Subcutaneous abdominal adipose tissue (tissue), 5 donors: ENCODE data around the gene GRAMD4.

Experiments used
- H3K27ac ChIP-seq: one replicate; pipeline ENCODE4 v1.7.0; 2013; ENCODE audit warnings: low read depth, mild to moderate bottlenecking, inconsistent platforms, low read length, moderate library complexity
- H3K27me3 ChIP-seq, 5 donors: one replicate each; pipeline ENCODE4 v1.7.0; 2013; ENCODE audit warnings: low read length in 5 of 5, inconsistent platforms in 1 of 5; ENCODE audit not compliant: control insufficient read depth in 5 of 5, insufficient read depth in 4 of 5
- H3K36me3 ChIP-seq, 5 donors: one replicate each; pipeline ENCODE4 v1.7.0; 2013; ENCODE audit warnings: low read length in 5 of 5; ENCODE audit not compliant: control insufficient read depth in 5 of 5, insufficient read depth in 5 of 5
- H3K4me1 ChIP-seq, 5 donors: one replicate each; pipeline ENCODE4 v1.7.0; 2013; ENCODE audit warnings: low read length in 5 of 5, mild to moderate bottlenecking in 3 of 5, moderate library complexity in 1 of 5; ENCODE audit not compliant: control insufficient read depth in 5 of 5, insufficient read depth in 5 of 5
- H3K4me3 ChIP-seq, 5 donors: one replicate each; pipeline ENCODE4 v1.7.0; 2013; ENCODE audit warnings: low read length in 5 of 5, low read depth in 1 of 5
- H3K9ac ChIP-seq, 5 donors: one replicate each; pipeline ENCODE4 v1.7.0; 2013; ENCODE audit warnings: low read length in 5 of 5, mild to moderate bottlenecking in 4 of 5, moderate library complexity in 3 of 5
- H3K9me3 ChIP-seq, 5 donors: one replicate each; pipeline ENCODE4 v1.7.0; 2013; ENCODE audit warnings: low read length in 5 of 5; ENCODE audit not compliant: control insufficient read depth in 5 of 5
- donor health status: healthy.
- donor health status: healthy.
- donor health status: healthy.
- donor health status: healthy.
- donor health status: healthy.

Gene GRAMD4

DNA sequence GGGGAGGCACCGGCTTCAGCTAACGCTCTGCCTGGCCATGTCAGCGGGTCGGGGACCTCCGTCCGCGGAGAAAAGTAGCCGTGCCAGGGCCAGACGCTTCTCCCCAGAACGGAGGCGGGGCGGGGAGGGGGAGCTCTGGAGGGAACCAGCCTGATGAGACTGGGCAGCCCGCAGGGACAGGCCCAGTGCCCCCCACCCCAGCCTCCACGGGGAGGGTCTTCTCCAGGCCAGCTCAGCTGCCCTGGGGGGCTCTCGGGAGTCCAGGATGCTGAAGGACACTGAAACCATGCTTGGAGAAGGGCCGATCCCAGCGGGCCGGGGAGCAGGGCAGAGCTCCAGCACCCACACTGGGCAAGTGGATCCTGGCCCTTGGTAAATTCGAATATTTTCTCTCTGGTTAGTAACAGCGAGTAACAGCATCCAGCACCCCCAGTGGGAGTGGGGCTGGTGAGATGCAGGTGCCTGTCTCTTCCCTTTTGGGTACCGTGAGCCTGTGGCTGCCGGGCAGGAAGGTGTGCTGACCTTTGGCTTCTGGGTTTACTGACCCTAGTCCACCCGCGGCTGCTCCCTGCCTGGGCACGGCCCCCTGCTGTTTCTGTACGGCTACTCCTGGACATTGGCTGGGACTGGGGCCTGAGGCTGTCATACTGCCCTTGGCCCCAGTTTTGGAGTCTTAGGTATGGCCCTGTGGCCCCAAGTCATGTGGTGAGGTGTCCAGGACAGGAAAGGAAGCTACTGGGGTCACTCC lies 35.8 kb downstream of the GRAMD4 start:
- H3K27me3 ChIP-seq, result no peaks in the 10 kb centered on the region
- peaks cover 0 to 26% (median 14%) of the 10 kb centered on the region in 5 donors for H3K36me3 ChIP-seq
- no peak overlapping the region for H3K27ac ChIP-seq
- H3K9ac ChIP-seq, result no peak overlapping the region
- H3K9me3 ChIP-seq, result no peaks in the 10 kb centered on the region
- peaks cover 2 to 27% (median 18%) of the 10 kb centered on the region in 5 donors for H3K4me1 ChIP-seq
- no peak overlapping the region for H3K4me3 ChIP-seq

DNA sequence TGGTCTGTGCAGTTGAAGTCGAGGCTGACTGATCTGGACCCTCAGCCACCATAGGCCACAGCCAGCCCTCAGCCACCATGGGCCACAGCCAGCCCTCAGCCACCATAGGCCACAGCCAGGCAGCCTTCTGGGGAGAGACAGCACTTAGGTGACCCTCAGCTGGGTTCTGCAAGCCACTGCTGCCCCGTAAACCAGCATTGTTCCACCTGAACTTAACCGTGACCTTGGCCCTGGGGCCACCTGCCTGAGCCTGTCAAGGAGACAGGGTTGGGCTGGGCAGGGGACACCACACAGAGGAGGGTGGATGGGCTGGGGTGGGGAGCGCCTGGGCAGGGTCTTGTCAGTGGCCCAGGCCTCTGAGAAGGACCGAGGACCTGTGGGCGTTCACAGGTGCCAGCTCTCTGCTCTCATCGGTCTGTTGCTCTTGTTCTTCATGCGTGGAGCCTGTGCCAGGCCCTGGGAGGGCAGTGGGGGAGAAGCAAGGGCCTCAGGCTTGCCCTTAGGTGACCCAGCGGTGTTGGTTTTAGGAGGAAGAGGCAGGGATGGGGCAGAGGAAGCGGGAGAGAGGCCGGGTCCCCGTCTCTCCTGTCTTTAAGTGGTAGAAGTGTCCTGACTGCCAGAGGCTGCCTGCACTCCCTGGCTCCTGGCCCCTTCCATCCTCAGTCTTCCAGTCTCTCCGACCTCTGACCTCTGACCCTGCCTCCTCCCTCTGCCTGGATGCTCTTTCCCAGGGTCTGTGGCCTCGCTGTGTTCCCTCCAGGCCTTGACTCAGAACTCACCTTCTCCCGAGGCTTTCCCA lies 36.9 kb downstream of the GRAMD4 start:
- H3K4me1 ChIP-seq, result peaks cover under 1 to 17% (median 15%) of the 10 kb centered on the region in 5 donors
- peaks cover 0 to 32% (median 15%) of the 10 kb centered on the region in 5 donors for H3K36me3 ChIP-seq
- H3K4me3 ChIP-seq, result no peak overlapping the region
- no peaks in the 10 kb centered on the region for H3K9me3 ChIP-seq
- no peaks in the 10 kb centered on the region for H3K27me3 ChIP-seq
- H3K9ac ChIP-seq, result no peak overlapping the region
- H3K27ac ChIP-seq, result no peak overlapping the region

DNA sequence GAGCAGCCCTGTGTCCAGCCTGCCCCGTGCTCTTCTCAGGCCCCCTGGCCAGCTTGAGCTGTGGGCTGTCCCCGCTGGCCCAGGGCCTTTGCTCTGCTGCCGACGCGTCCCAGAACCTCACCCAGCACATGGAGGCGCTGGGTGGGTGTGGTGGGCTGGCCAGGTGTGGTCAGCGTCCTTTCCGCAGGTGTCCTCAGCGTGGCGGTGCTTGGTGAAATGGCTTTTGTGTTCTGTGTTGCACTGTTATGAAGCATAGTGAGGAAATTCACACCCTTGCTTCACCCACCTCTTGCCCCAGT lies 37.4 kb downstream of the GRAMD4 start:
- H3K4me1 ChIP-seq, result peaks cover 0 to 11% (median 9%) of the 10 kb centered on the region in 5 donors
- H3K27ac ChIP-seq, result no peak overlapping the region
- peaks cover 0 to 37% (median 18%) of the 10 kb centered on the region in 5 donors for H3K36me3 ChIP-seq
- H3K4me3 ChIP-seq, result no peak overlapping the region
- no peaks in the 10 kb centered on the region for H3K27me3 ChIP-seq
- no peaks in the 10 kb centered on the region for H3K9me3 ChIP-seq
- H3K9ac ChIP-seq, result no peak overlapping the region

DNA sequence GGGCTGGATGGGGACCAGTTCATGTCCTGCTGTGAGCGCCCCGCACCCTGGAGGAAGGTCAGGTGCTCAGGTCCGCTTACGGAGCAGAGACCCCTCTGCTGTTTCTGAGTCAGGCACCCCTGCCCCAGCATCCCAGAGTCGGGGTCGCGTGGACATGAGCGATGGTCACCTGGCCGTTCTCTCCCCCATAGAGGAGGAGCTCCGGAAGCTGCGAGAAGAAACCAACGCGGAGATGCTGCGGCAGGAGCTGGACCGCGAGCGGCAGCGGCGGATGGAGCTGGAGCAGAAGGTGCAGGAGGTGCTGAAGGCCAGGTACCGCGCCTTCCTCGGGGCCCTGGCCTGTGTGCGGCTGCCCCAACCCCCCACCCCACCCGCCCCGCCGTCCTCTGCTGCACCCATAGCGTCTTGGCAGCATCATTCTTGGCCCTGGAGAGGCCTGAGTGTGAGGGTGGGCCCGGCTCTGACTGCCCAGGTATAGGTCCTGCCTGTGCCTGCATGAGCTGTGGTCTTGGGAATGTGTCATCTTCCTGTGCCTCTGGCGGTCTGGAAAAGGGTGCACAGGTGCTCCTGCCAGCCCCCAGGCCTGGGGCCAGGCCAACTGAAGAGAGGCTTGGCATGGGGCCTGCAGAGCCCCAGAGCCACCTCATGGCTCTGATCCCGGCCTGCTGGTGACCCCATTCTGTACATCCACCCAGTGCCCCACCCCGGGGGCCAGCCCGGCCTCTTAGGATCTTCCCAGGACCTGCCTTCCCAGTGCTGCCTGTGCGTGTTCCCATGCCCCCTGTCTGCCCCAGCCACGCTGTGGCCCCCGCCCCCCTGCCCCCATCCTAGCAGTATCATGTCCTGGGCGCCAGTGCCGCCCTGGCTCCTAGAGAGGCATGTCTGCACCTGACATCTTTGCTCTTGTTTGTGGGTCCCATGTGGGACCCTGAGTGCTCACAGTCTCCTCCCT lies 38.1 kb downstream of the GRAMD4 start:
- Histone ChIP-seq H3K9ac (no peak overlapping the region), H3K4me3 (no peak overlapping the region), H3K36me3 (peaks cover 0 to 44% (median 24%) of the 10 kb centered on the region in 5 donors), H3K4me1 (peaks cover 0 to 5% (median 3%) of the 10 kb centered on the region in 5 donors), H3K27me3 (no peaks in the 10 kb centered on the region), H3K27ac (no peak overlapping the region), H3K9me3 (no peaks in the 10 kb centered on the region)

DNA sequence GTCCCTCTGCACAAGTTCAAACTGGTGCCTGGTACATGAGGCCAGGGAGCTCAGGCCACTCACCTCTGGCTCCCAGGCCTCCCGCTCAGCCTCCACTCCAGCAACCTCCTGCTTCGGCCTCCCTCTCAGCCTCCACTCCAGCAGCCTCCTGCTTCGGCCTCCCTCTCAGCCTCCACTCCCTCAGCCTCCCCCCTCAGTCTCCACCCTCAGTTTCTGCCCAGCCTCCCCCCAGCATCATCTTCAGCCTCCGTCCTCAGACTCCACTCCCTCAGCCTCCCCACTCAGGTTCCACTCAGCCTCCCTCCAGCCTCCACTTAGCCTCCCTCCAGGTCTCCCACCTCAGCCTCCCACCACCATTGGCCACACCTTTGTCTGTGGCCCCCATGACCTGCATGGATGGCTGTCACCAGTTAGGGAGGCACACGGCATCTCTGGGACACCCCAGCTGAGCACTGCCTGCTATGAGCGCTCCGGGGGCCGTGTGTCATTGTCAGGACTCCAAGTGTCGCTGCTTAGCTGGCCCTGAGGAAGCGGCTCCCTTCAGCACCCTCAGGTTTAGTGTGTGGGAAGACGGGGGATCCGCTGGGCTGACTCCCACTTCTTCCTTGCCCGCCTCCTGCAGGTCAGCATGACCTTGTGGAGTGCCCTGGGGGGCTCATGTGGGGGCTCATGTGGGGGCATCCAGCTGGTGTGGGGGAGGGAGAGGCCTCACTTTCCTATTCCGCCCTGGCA lies 39.0 kb downstream of the GRAMD4 start:
- H3K27me3 ChIP-seq, result no peaks in the 10 kb centered on the region
- no peak overlapping the region for H3K4me3 ChIP-seq
- H3K36me3 ChIP-seq, result peaks cover 0 to 54% (median 33%) of the 10 kb centered on the region in 5 donors
- no peak overlapping the region for H3K9ac ChIP-seq
- no peaks in the 10 kb centered on the region for H3K4me1 ChIP-seq
- H3K27ac ChIP-seq, result no peak overlapping the region
- H3K9me3 ChIP-seq, result no peaks in the 10 kb centered on the region

DNA sequence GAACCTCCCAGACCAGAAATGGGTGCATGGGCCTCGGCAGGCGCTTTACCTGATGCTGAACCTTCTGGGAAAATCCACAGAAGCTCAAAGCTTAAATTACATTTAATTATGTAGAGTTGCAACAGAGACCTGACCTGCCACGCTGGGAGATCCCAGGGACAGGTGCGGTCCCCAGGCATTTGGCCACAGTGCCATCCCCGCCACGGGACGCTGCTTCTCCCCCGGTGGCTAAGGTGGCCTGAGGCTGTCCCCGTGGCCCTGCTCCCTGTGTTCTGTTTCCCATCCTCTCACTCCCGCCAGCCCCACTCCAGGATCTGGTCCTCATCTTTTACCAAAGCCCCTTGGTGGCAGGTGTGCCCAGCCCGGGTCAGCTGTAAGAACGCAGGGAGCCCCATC lies 39.6 kb downstream of the GRAMD4 start:
- Histone ChIP-seq H3K36me3 (peaks cover 0 to 59% (median 38%) of the 10 kb centered on the region in 5 donors), H3K27me3 (no peaks in the 10 kb centered on the region), H3K9me3 (no peaks in the 10 kb centered on the region), H3K4me1 (no peaks in the 10 kb centered on the region), H3K4me3 (no peak overlapping the region), H3K27ac (no peak overlapping the region), H3K9ac (no peak overlapping the region)

DNA sequence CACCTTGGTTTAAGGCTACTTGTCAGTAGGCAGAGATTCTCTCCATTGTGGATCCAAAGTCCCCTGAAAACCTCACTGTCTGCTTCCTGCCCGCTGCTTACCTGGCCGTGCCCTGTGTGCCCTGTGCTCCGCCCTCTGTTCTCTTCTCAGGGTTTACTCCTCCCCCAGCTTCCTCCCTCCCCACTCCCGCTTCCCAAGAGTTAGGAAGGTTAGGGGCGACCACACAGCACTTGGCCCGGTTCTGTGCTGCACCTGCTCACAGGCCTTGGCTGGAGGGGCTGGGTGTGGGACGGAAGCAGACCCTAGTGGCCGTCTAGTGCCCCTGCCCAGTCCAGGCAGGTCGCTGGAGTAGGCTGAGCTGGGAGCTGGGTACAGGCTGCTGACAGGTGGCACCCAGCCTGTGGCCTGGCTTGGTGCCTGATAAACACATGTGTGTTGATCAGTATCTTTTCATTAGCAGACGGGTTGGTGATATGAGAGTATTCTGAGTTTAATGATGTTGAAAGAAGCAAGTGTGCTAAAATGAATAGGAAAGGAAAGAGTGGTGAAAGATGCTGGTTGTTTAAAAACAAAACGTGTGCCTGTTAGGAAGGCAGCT lies 40.5 kb downstream of the GRAMD4 start:
- H3K36me3 ChIP-seq, result peaks cover 0 to 68% (median 46%) of the 10 kb centered on the region in 5 donors
- no peak overlapping the region for H3K4me3 ChIP-seq
- no peak overlapping the region for H3K27ac ChIP-seq
- no peaks in the 10 kb centered on the region for H3K9me3 ChIP-seq
- H3K4me1 ChIP-seq, result no peaks in the 10 kb centered on the region
- H3K27me3 ChIP-seq, result no peaks in the 10 kb centered on the region
- H3K9ac ChIP-seq, result no peak overlapping the region

DNA sequence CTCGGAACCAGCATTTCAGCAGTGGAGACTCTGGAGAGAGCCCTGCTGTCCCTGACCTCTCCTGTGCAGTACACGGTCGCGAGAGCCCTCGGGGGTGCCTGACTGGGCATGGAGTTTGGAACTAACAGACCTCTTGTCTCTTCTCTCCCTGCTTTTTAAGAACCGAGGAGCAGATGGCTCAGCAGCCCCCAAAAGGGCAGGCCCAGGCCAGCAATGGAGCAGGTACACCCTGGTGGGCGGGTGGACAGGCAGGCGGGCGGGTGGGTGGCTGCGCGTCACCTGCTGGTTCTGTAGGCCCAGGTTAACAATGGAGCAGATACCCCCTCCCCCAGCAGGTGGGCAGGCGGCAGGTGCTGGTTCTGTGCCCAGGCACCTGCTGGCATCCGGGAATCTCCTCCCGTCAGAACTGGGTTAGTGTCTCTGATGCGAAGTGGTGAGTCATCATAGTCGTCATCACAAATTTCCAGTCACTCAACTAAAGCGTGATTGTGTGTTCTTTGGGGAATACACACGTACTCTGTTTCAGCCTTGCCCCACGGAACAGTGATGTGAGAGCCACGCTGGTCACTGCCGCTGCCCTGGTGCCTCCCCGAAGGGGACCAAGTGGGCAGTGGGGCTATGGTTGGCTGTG lies 41.1 kb downstream of the GRAMD4 start:
- no peak overlapping the region for H3K9ac ChIP-seq

DNA sequence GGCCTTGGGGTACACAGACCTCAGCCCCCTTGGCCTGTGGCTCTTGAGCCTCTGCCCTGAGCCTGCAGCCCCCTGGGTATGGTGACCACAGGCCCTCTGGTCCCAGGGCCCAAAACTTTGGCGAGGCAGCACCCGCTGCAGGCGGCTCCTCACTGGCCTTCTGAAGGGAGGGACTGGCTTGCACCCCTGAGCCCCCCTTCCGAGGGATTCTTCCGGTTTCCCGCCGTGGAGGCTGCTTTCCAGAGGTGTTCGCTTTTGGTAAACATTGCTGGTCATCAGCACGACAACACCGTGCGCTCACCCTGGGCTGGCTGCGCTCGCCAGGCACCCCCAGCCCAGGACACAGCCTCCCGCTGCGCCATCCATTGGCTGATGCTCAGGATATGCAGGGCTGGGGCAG lies 42.0 kb downstream of the GRAMD4 start:
- Histone ChIP-seq H3K4me1 (no peaks in the 10 kb centered on the region), H3K36me3 (peaks cover 0 to 83% (median 60%) of the 10 kb centered on the region in 5 donors), H3K9ac (no peak overlapping the region), H3K4me3 (no peak overlapping the region), H3K27me3 (no peaks in the 10 kb centered on the region), H3K9me3 (no peaks in the 10 kb centered on the region), H3K27ac (no peak overlapping the region)

More for the DNA sequence above, 41.1 kb downstream of the GRAMD4 start:
- H3K36me3 ChIP-seq, result peaks cover 0 to 74% (median 52%) of the 10 kb centered on the region in 5 donors
- no peak overlapping the region for H3K27ac ChIP-seq
- H3K4me3 ChIP-seq, result no peak overlapping the region
- H3K27me3 ChIP-seq, result no peaks in the 10 kb centered on the region
- H3K9me3 ChIP-seq, result no peaks in the 10 kb centered on the region
- H3K4me1 ChIP-seq, result no peaks in the 10 kb centered on the region
